H1 (cell line): ENCODE results near the gene INSIG1. TPM values are rescaled to one million over a fixed set of nuclear protein-coding genes. Genes with fewer than 3 reads are reported as not detected.

Experiments
- CTCF ChIA-PET: fragments of 300-600 bp; sonication (Branson Sonifier 250); formaldehyde crosslinking; loops from one replicate; lab custom pipeline; 2021; ENCODE audit not compliant: partially characterized antibody; lab: Charles Lee
- POLR2A ChIA-PET: fragments of 300-600 bp; sonication (Branson Sonifier 250); formaldehyde crosslinking; loops from one replicate; lab custom pipeline; 2021; ENCODE audit warnings: inconsistent platforms; ENCODE audit not compliant: partially characterized antibody; lab: Charles Lee
- DNase-seq, 2 experiments: peaks; one replicate each; pipeline versions ENCODE4 v3.0.0 to v3.0.0-alpha.2; 2010 to 2022; ENCODE audit warnings: low spot score in 2 of 2, low read depth in 1 of 2, mixed read lengths in 1 of 2
- FAIRE-seq: peaks from 2 replicates; lab custom pipeline; 2011; peaks lifted over from hg19 to GRCh38; lab: Jason Lieb, UNC
- H2AFZ ChIP-seq: 2 replicates; pipeline ENCODE4 v1.8.1; 2012; ENCODE audit warnings: low read length, inconsistent platforms
- H2AK5ac ChIP-seq: 2 replicates; pipeline ENCODE4 v1.6.1; 2013; ENCODE audit warnings: low read depth, low read length
- H2BK120ac ChIP-seq: replicated peaks from 2 replicates; pipeline ENCODE3; 2013; ENCODE audit warnings: low read depth, low read length, inconsistent platforms
- H2BK12ac ChIP-seq: 2 replicates; pipeline ENCODE4 v1.6.1; 2013; ENCODE audit warnings: low read depth, low read length
- H2BK15ac ChIP-seq: 2 replicates; pipeline ENCODE4 v1.6.1; 2013; ENCODE audit warnings: low read length
- H2BK20ac ChIP-seq: 2 replicates; pipeline ENCODE4 v1.6.1; 2013; ENCODE audit warnings: low read length
- H2BK5ac ChIP-seq: 2 replicates; pipeline ENCODE4 v1.6.1; 2013; ENCODE audit warnings: low read depth, low read length
- H3K14ac ChIP-seq: 2 replicates; pipeline ENCODE4 v1.6.1; 2013; ENCODE audit warnings: inconsistent platforms; ENCODE audit not compliant: insufficient read length
- H3K18ac ChIP-seq: 2 replicates; pipeline ENCODE4 v1.6.1; 2013; ENCODE audit warnings: low read length; ENCODE audit errors: extremely low read depth
- H3K23ac ChIP-seq: 2 replicates; pipeline ENCODE4 v1.6.1; 2013; ENCODE audit warnings: inconsistent platforms; ENCODE audit not compliant: insufficient read length
- H3K23me2 ChIP-seq: 2 replicates; pipeline ENCODE4 v1.6.1; 2013; ENCODE audit warnings: low read depth, low read length
- H3K27ac ChIP-seq: 2 replicates; pipeline ENCODE4 v1.6.1; 2011; ENCODE audit warnings: low read depth, low read length, inconsistent platforms
- H3K27me3 ChIP-seq, 4 experiments: replicated peaks in 1 of 4; 1 replicate in 1 of 4; 2 replicates in 3 of 4; pipeline versions ENCODE4 v1.6.1 to v1.8.1; 2011 to 2013; ENCODE audit warnings: low read length in 3 of 4, mild to moderate bottlenecking in 3 of 4, inconsistent platforms in 2 of 4, mixed read lengths in 2 of 4, moderate library complexity in 1 of 4; ENCODE audit not compliant: control insufficient read depth in 3 of 4, insufficient read depth in 3 of 4; ENCODE audit errors: extremely low read depth in 1 of 4
- H3K36me3 ChIP-seq, 4 experiments: 2 replicates each; pipeline versions ENCODE4 v1.6.1 to v1.8.1; 2011 to 2013; ENCODE audit warnings: mild to moderate bottlenecking in 4 of 4, low read length in 3 of 4, moderate library complexity in 2 of 4, control low read depth in 1 of 4, inconsistent platforms in 1 of 4; ENCODE audit not compliant: insufficient read depth in 4 of 4, control insufficient read depth in 2 of 4
- H3K4ac ChIP-seq: replicated peaks from 2 replicates; pipeline ENCODE3; 2013; ENCODE audit warnings: low read length, low read depth, mixed read lengths, inconsistent platforms; ENCODE audit not compliant: insufficient read length
- H3K4me1 ChIP-seq, 4 experiments: replicated peaks in 1 of 4; 1 replicate in 1 of 4; 2 replicates in 3 of 4; pipeline versions ENCODE4 v1.6.1 to v1.8.1; 2011 to 2013; ENCODE audit warnings: low read length in 3 of 4, inconsistent platforms in 2 of 4, mixed read lengths in 1 of 4; ENCODE audit not compliant: insufficient read depth in 4 of 4, control insufficient read depth in 3 of 4
- H3K4me2 ChIP-seq, 2 experiments: 2 replicates each; pipeline versions ENCODE4 v1.6.1 to v1.8.1; 2011 to 2013; ENCODE audit warnings: low read depth in 2 of 2, low read length in 2 of 2, control low read depth in 1 of 2, inconsistent platforms in 1 of 2, mild to moderate bottlenecking in 1 of 2; ENCODE audit not compliant: insufficient read depth in 1 of 2
- H3K4me3 ChIP-seq, 4 experiments: fragments of 200-600, 300-600 bp in 1 of 4; sonication (generic), shearing (Covaris generic), sonication (Bioruptor Twin) in 1 of 4; 2 replicates each; pipeline versions ENCODE4 v1.5.1 to v1.8.1; 2011 to 2016; ENCODE audit warnings: low read length in 4 of 4, low read depth in 3 of 4, control low read depth in 2 of 4, inconsistent platforms in 2 of 4, mild to moderate bottlenecking in 2 of 4, mixed read lengths in 1 of 4, moderate library complexity in 1 of 4; ENCODE audit not compliant: insufficient read depth in 2 of 4; ENCODE audit errors: extremely low read depth in 1 of 4
- H3K56ac ChIP-seq: replicated peaks from 2 replicates; pipeline ENCODE3; 2013; ENCODE audit warnings: low read depth, mild to moderate bottlenecking, mixed read lengths, low read length, inconsistent platforms; ENCODE audit not compliant: insufficient read length
- H3K79me1 ChIP-seq: 2 replicates; pipeline ENCODE4 v1.6.1; 2013; ENCODE audit warnings: low read depth, low read length, control low read depth
- H3K79me2 ChIP-seq, 2 experiments: 2 replicates each; pipeline versions ENCODE4 v1.6.1 to v1.8.1; 2012 to 2013; ENCODE audit warnings: low read length in 2 of 2, mild to moderate bottlenecking in 2 of 2, inconsistent platforms in 1 of 2; ENCODE audit not compliant: insufficient read depth in 2 of 2, control insufficient read depth in 1 of 2
- H3K9ac ChIP-seq, 4 experiments: replicated peaks in 1 of 4; 1 replicate in 1 of 4; 2 replicates in 3 of 4; pipeline versions ENCODE4 v1.6.1 to v1.8.1; 2011 to 2013; ENCODE audit warnings: low read depth in 3 of 4, low read length in 3 of 4, control low read depth in 2 of 4, mild to moderate bottlenecking in 2 of 4, moderate library complexity in 2 of 4, inconsistent platforms in 1 of 4; ENCODE audit errors: extremely low read depth in 1 of 4
- H3K9me3 ChIP-seq, 2 experiments: 2 replicates each; pipeline versions ENCODE4 v1.6.1 to v1.8.1; 2012 to 2013; ENCODE audit warnings: mild to moderate bottlenecking in 2 of 2, moderate library complexity in 2 of 2, control low read depth in 1 of 2, inconsistent platforms in 1 of 2, low read depth in 1 of 2, low read length in 1 of 2, mixed read lengths in 1 of 2; ENCODE audit not compliant: insufficient read depth in 2 of 2
- H4K20me1 ChIP-seq, 2 experiments: replicated peaks in 1 of 2; 2 replicates each; pipeline versions ENCODE3 to v1.8.1; 2011 to 2013; ENCODE audit warnings: inconsistent platforms in 2 of 2, low read length in 2 of 2, mild to moderate bottlenecking in 1 of 2; ENCODE audit not compliant: insufficient read depth in 2 of 2, control insufficient read depth in 1 of 2
- H4K5ac ChIP-seq: 2 replicates; pipeline ENCODE4 v1.6.1; 2013; ENCODE audit warnings: low read length, low read depth, mixed read lengths, inconsistent platforms; ENCODE audit not compliant: insufficient read length
- H4K8ac ChIP-seq: 2 replicates; pipeline ENCODE4 v1.8.0; 2013; ENCODE audit warnings: mild to moderate bottlenecking, moderate library complexity, low read length, inconsistent platforms; ENCODE audit not compliant: insufficient read depth; ENCODE audit errors: extremely low read depth
- H4K91ac ChIP-seq: replicated peaks from 2 replicates; pipeline ENCODE3; 2013; ENCODE audit warnings: low read length, mixed read lengths, inconsistent platforms; ENCODE audit not compliant: insufficient read length
- ATF3 ChIP-seq: IDR thresholded peaks from 2 replicates; pipeline ENCODE4 v1.6.1; 2011; ENCODE audit warnings: low read depth, mild to moderate bottlenecking, low read length; ENCODE audit not compliant: insufficient read depth
- BACH1 ChIP-seq: IDR thresholded peaks from 2 replicates; pipeline ENCODE4 v1.6.1; 2012; ENCODE audit warnings: low read length, improper control_type of control experiment
- CBX8 ChIP-seq: fragments of 300-800, 300-1000 bp; sonication (generic); IDR thresholded peaks from 2 replicates; pipeline ENCODE4 v1.7.1; 2016; ENCODE audit warnings: low read depth, low read length, borderline replicate concordance
- CHD2 ChIP-seq: IDR thresholded peaks from 2 replicates; pipeline ENCODE4 v1.6.1; 2012; ENCODE audit warnings: low read length, improper control_type of control experiment
- EP300 ChIP-seq, 2 experiments: IDR thresholded peaks; 1 replicate in 1 of 2; 2 replicates in 1 of 2; pipeline ENCODE4 v1.6.1; 2011 to 2012; ENCODE audit warnings: low read depth in 2 of 2, low read length in 2 of 2, mild to moderate bottlenecking in 2 of 2, borderline replicate concordance in 1 of 2, inconsistent platforms in 1 of 2, moderate library complexity in 1 of 2
- KDM4A ChIP-seq: IDR thresholded peaks from one replicate; pipeline ENCODE4 v1.7.1; 2012; ENCODE audit warnings: low read depth, mild to moderate bottlenecking, moderate library complexity, low read length, inconsistent platforms; ENCODE audit not compliant: severe bottlenecking
- NANOG ChIP-seq: IDR thresholded peaks from 2 replicates; pipeline ENCODE4 v1.6.1; 2011; ENCODE audit warnings: low read length, low read depth, mild to moderate bottlenecking, inconsistent platforms; ENCODE audit not compliant: insufficient read depth, poor library complexity, severe bottlenecking
- NRF1 ChIP-seq: IDR thresholded peaks from 2 replicates; pipeline ENCODE4 v1.6.1; 2011; ENCODE audit warnings: mild to moderate bottlenecking, low read depth, low read length, improper control_type of control experiment
- TAF1 ChIP-seq: IDR thresholded peaks from 2 replicates; pipeline ENCODE4 v1.6.1; 2011; ENCODE audit warnings: mild to moderate bottlenecking, low read depth, low read length
- TAF7 ChIP-seq: optimal IDR thresholded peaks from 2 replicates; pipeline ENCODE3; 2011; ENCODE audit warnings: low read depth, mild to moderate bottlenecking, inconsistent platforms, low read length, moderate library complexity, borderline replicate concordance
- TBP ChIP-seq: IDR thresholded peaks from 2 replicates; pipeline ENCODE4 v1.6.1; 2011; ENCODE audit warnings: low read depth, low read length, improper control_type of control experiment
- TEAD4 ChIP-seq: IDR thresholded peaks from 2 replicates; pipeline ENCODE4 v1.6.1; 2012; ENCODE audit warnings: low read depth, low read length, inconsistent platforms, mixed read lengths
- WGBS, 2 experiments: shearing (Covaris generic) in 1 of 2; methylation state at CpG; one replicate each; pipeline versions ENCODE4 v1.1.6 to v1.1.7; 2013 to 2015; ENCODE audit warnings: low lambda C conversion rate in 2 of 2, mixed read lengths in 2 of 2, inconsistent platforms in 1 of 2, low coverage in 1 of 2, missing lambda C conversion rate in 1 of 2; ENCODE audit not compliant: insufficient replicate concordance in 2 of 2, insufficient coverage in 1 of 2, insufficient read length in 1 of 2; ENCODE audit errors: extremely low coverage in 1 of 2, missing lambda C conversion rate in 1 of 2; 5-methylcytosine and 5-hydroxymethylcytosine counted together
- polyA plus RNA-seq, 7 experiments: library from polyadenylated mRNA; depleted of rRNA in 3 of 7; stranded (reverse) in 5 of 7; unstranded in 2 of 7; fragments of >200 nt in 5 of 7; fragments of 200-250 nt in 2 of 7; gene quantifications; 1 replicate in 5 of 7; 2 replicates in 1 of 7; 4 replicates in 1 of 7; pipeline versions ENCODE4 v1.2.1 to v1.2.3, GENCODE V29; 2011 to 2013; ENCODE audit warnings: missing spikeins in 2 of 7, mixed read lengths in 2 of 7
- total RNA-seq: library from RNA; stranded (reverse); fragmentation: NEBNext Ultra II Directional; extraction: Animal tissue kit (Norgen Biotek cat#: 25700); gene quantifications from 2 replicates; pipeline ENCODE4 v1.2.1, GENCODE V29; 2021

INSIG1 gene
- total and polyA plus RNA-seq, 2 of the 8 experiments (the other 6 are each of a cell fraction or from before 2014, with no cell fraction given), result 40.0 to 58.4 TPM

GRCh38 chr7:155269766-155270585 is 27.7 kb upstream of the INSIG1 start:
- no peak overlapping the region for H2BK12ac ChIP-seq
- H2BK15ac ChIP-seq, result no peak overlapping the region
- no peak overlapping the region for H2BK120ac ChIP-seq
- peak overlapping the region; percentile 44 for H4K91ac ChIP-seq
- no peak for FAIRE-seq
- no peak overlapping the region for H3K18ac ChIP-seq
- no peak overlapping the region for H3K14ac ChIP-seq
- no peak overlapping the region for H3K4ac ChIP-seq
- no peak for DNase-seq
- no peak overlapping the region for H2AK5ac ChIP-seq
- H3K23me2 ChIP-seq, result 0 out of 2 replicates have a peak, but pooled peaks cover 2% of the 10 kb centered on the region
- no peaks in the 10 kb centered on the region for H3K79me1 ChIP-seq
- ChIA-PET CTCF (no interaction called here), POLR2A (no interaction called here)
- WGBS, 2 experiments, result 91% methylated on average over 20 of the region's 20 CpGs; no CpG with 5 or more reads in 1 of the 2 experiments
- no peak overlapping the region for H2BK5ac ChIP-seq
- no peak overlapping the region for H2AFZ ChIP-seq
- H2BK20ac ChIP-seq, result no peak overlapping the region
- H4K5ac ChIP-seq, result no peak overlapping the region
- no peak overlapping the region; the same call in 1 of the 2 replicates for H4K8ac ChIP-seq
- H3K36me3 ChIP-seq, result no peaks in the 10 kb centered on the region
- H3K56ac ChIP-seq, result no peak overlapping the region
- no peak overlapping the region for H3K4me2 ChIP-seq
- H3K9me3 ChIP-seq, result no peaks in the 10 kb centered on the region; a peak in 1 of 4 replicates
- no peaks in the 10 kb centered on the region for H3K27me3 ChIP-seq
- H3K27ac ChIP-seq, result no peak overlapping the region
- no peak overlapping the region for H3K4me3 ChIP-seq
- no peak overlapping the region for H3K9ac ChIP-seq
- H3K79me2 ChIP-seq, result no peaks in the 10 kb centered on the region
- H3K4me1 ChIP-seq, result no peaks in the 10 kb centered on the region; a peak in 1 of 7 replicates
- no peak overlapping the region for H3K23ac ChIP-seq
- H4K20me1 ChIP-seq, result no peaks in the 10 kb centered on the region
- no peak for TF ChIP-seq TBP
- no peak for TF ChIP-seq CHD2
- no peak for TF ChIP-seq CBX8
- TF ChIP-seq TAF1, result no peak
- TF ChIP-seq EP300 (IDR thresholded peaks at IDR 0.05; ENCODE audit: borderline replicate concordance in 1 of 2, low read depth in 2 of 2, low read length in 2 of 2), result no peak
- TF ChIP-seq NANOG, result no peak
- TF ChIP-seq KDM4A, result no peak
- TF ChIP-seq TEAD4, result no peak
- no peak for TF ChIP-seq BACH1
- TF ChIP-seq ATF3, result no peak
- no peak for TF ChIP-seq TAF7
- no peak for TF ChIP-seq NRF1
